ENCODE measurements around the gene POLR1E.
"Not testable (repeated sequence)": the region's sequence is repeated elsewhere in the genome, so short reads cannot be mapped to it uniquely, and the experiment has no call there.

The POLR1E gene

GRCh38 chr9:37464426-37465248 is 21.1 kb upstream of the POLR1E start:
- TF ChIP-seq CTCF (conservative IDR thresholded peaks at IDR 0.05; ENCODE audit: low read depth, low read length) = no peak
- H3K4me3 ChIP-seq (ENCODE audit: low read depth, low read length) = peak overlapping the region; percentile 95
- peak; percentile 69 for DNase-seq (ENCODE audit: low read depth)

GRCh38 chr9:37465249-37466036 is 20.3 kb upstream of the POLR1E start, which contains the start of gene ZBTB5:
TSS of gene ZBTB5 (minus strand) at chr9:37465450. CDS start at chr9:37442551, 22,899 bp downstream.
- DNase-seq (ENCODE audit: low read depth) = peak; percentile 100
- peak within 1 kb of the TSS; percentile 95 for H3K4me3 ChIP-seq (ENCODE audit: low read depth, low read length)
- no peak for TF ChIP-seq CTCF (conservative IDR thresholded peaks at IDR 0.05; ENCODE audit: low read depth, low read length)

- H3K4me3 ChIP-seq (ENCODE audit: low read depth, low read length) = peak overlapping the region; percentile 66
- DNase-seq (ENCODE audit: low read depth) = peak; percentile 93
- TF ChIP-seq CTCF (conservative IDR thresholded peaks at IDR 0.05; ENCODE audit: low read depth, low read length) = no peak
Measured at GRCh38 chr9:37466037-37466709, 19.6 kb upstream of the POLR1E start.

GRCh38 chr9:37467530-37467929 is 18.2 kb upstream of the POLR1E start:
- not testable (repeated sequence) for DNase-seq (ENCODE audit: low read depth); H3K4me3 ChIP-seq (ENCODE audit: low read depth, low read length)

GRCh38 chr9:37468620-37469019 is 17.1 kb upstream of the POLR1E start:
- TF ChIP-seq CTCF (conservative IDR thresholded peaks at IDR 0.05; ENCODE audit: low read depth, low read length) = no peak

GRCh38 chr9:37471942-37472684 is 13.6 kb upstream of the POLR1E start:
- H3K4me3 ChIP-seq (ENCODE audit: low read depth, low read length) = peak overlapping the region; percentile 51
- no peak for TF ChIP-seq CTCF (conservative IDR thresholded peaks at IDR 0.05; ENCODE audit: low read depth, low read length)
- DNase-seq (ENCODE audit: low read depth) = peak; percentile 89

More at GRCh38 chr9:37468620-37469019, 17.1 kb upstream of the POLR1E start:
- H3K4me3 ChIP-seq (ENCODE audit: low read depth, low read length) = no peak overlapping the region
- no peak for DNase-seq (ENCODE audit: low read depth)

- DNase-seq (ENCODE audit: low read depth); H3K4me3 ChIP-seq (ENCODE audit: low read depth, low read length): not testable (repeated sequence)
Measured at GRCh38 chr9:37473982-37474381, 11.8 kb upstream of the POLR1E start.
